ENCODE data around the gene TIGAR. TPM values are rescaled to one million over a fixed set of nuclear protein-coding genes. Genes with fewer than 3 reads are reported as not detected.

The TIGAR gene
- total and polyA plus RNA-seq, 4 donors = 0.56 to 3.3 (median 2.0) TPM

DNA sequence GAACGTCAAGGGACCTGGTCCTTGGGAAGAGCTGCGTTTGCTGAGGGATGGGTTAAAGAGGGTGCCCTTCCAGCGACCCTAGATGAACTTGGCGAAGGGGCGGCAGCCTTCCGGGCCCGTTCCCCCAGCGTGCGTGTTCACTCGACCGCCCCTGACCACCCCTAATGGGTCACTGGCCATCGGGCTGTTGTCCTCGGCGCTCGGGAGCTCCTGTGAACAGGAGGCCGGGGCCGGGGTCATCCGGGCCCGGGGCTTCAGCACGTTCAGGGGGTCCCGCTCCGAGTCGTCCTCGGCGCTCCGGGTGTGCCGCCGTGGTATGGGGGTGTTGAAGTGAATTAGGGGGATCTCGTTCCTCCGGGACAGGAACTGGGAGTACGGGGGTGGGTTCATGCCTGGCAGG lies 49.3 kb downstream of the TIGAR start (continued):
- no peak for TF ChIP-seq SP1 (IDR thresholded peaks at IDR 0.05)
- no peak for TF ChIP-seq GABPA (IDR thresholded peaks at IDR 0.05 in 1 of 2, conservative IDR thresholded peaks at IDR 0.05 in 1 of 2)

DNA sequence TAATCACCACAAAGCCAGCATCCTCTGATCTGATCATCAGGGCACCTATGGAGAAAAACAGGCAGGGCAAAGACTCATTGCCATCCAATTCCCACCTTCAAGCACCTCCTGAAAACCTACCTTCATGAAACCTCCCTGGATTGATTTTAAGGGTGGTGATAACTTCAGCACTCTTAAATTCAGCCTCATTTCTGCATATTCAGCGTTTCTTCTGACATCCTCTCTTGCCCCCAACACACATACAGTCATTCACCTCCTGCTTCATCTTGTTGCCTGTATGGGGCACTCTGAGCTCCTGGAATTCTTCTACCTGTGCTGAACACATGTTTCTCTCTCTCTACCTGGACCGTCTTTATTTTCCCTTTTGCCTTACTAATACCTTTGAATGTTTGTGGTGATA lies 51.6 kb downstream of the TIGAR start:
- WGBS = 88% methylated on average over 2 of the region's 2 CpGs
- no peak for DNase-seq (ENCODE audit: low spot score)
- Histone ChIP-seq H3K27ac (ENCODE audit: low read depth in 1 of 2, low read length in 2 of 2) (no peak overlapping the region), H3K36me3 (ENCODE audit: control insufficient read depth in 4 of 4, insufficient read depth in 3 of 4, low read depth in 1 of 4, low read length in 3 of 4) (no peaks in the 10 kb centered on the region), H3K9me3 (ENCODE audit: control insufficient read depth in 4 of 4, low read length in 3 of 4) (no peaks in the 10 kb centered on the region), H3K9ac (ENCODE audit: low read depth in 1 of 2, low read length in 2 of 2) (no peak overlapping the region), H3K27me3 (ENCODE audit: control insufficient read depth in 4 of 4, insufficient read depth in 4 of 4, low read length in 3 of 4) (peaks cover 0 to 12% (median 0%) of the 10 kb centered on the region in 4 donors), H3K4me1 (ENCODE audit: control insufficient read depth in 4 of 4, insufficient read depth in 4 of 4, low read length in 3 of 4) (no peaks in the 10 kb centered on the region), H3K4me3 (ENCODE audit: low read depth in 1 of 3, low read length in 3 of 3) (no peak overlapping the region)
- TF ChIP-seq FOXA1 (IDR thresholded peaks at IDR 0.05) = no peak
- no peak for TF ChIP-seq JUND (IDR thresholded peaks at IDR 0.05)
- TF ChIP-seq GABPA (IDR thresholded peaks at IDR 0.05 in 1 of 2, conservative IDR thresholded peaks at IDR 0.05 in 1 of 2) = no peak
- TF ChIP-seq YY1 (IDR thresholded peaks at IDR 0.05) = no peak
- TF ChIP-seq EGR1 (IDR thresholded peaks at IDR 0.05; ENCODE audit: low read depth in 2 of 2) = no peak
- TF ChIP-seq TAF1 (conservative IDR thresholded peaks at IDR 0.05) = no peak
- TF ChIP-seq, protein P1, sequence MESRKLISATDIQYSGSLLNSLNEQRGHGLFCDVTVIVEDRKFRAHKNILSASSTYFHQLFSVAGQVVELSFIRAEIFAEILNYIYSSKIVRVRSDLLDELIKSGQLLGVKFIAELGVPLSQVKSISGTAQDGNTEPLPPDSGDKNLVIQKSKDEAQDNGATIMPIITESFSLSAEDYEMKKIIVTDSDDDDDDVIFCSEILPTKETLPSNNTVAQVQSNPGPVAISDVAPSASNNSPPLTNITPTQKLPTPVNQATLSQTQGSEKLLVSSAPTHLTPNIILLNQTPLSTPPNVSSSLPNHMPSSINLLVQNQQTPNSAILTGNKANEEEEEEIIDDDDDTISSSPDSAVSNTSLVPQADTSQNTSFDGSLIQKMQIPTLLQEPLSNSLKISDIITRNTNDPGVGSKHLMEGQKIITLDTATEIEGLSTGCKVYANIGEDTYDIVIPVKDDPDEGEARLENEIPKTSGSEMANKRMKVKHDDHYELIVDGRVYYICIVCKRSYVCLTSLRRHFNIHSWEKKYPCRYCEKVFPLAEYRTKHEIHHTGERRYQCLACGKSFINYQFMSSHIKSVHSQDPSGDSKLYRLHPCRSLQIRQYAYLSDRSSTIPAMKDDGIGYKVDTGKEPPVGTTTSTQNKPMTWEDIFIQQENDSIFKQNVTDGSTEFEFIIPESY (IDR thresholded peaks at IDR 0.05) = no peak
- no peak for TF ChIP-seq RAD21 (IDR thresholded peaks at IDR 0.05)
- TF ChIP-seq MAX (IDR thresholded peaks at IDR 0.05) = no peak

GRCh38 chr12:4375449-4375848 lies 54.4 kb downstream of the TIGAR start:
- Histone ChIP-seq H3K27me3 (ENCODE audit: control insufficient read depth in 4 of 4, insufficient read depth in 4 of 4, low read length in 3 of 4) (peaks cover 0 to 16% (median under 1%) of the 10 kb centered on the region in 4 donors), H3K27ac (ENCODE audit: low read depth in 1 of 2, low read length in 2 of 2) (no peak overlapping the region), H3K9ac (ENCODE audit: low read depth in 1 of 2, low read length in 2 of 2) (no peak overlapping the region), H3K4me1 (ENCODE audit: control insufficient read depth in 4 of 4, insufficient read depth in 4 of 4, low read length in 3 of 4) (no peaks in the 10 kb centered on the region), H3K36me3 (ENCODE audit: control insufficient read depth in 4 of 4, insufficient read depth in 3 of 4, low read depth in 1 of 4, low read length in 3 of 4) (no peaks in the 10 kb centered on the region), H3K4me3 (ENCODE audit: low read depth in 1 of 3, low read length in 3 of 3) (no peak overlapping the region), H3K9me3 (ENCODE audit: control insufficient read depth in 4 of 4, low read length in 3 of 4) (no peaks in the 10 kb centered on the region)
- TF ChIP-seq HNF4A (conservative IDR thresholded peaks at IDR 0.05) = no peak
- TF ChIP-seq MAX (IDR thresholded peaks at IDR 0.05) = no peak
- TF ChIP-seq JUND (IDR thresholded peaks at IDR 0.05) = no peak
- TF ChIP-seq TAF1 (conservative IDR thresholded peaks at IDR 0.05) = no peak
- TF ChIP-seq RXRA (IDR thresholded peaks at IDR 0.05) = no peak
- TF ChIP-seq CTCF (IDR thresholded peaks at IDR 0.05; ENCODE audit: low read depth, low read length, missing input control) = no peak
- TF ChIP-seq YY1 (IDR thresholded peaks at IDR 0.05) = no peak
- no peak for TF ChIP-seq HNF4G (IDR thresholded peaks at IDR 0.05)
- TF ChIP-seq EGR1 (IDR thresholded peaks at IDR 0.05; ENCODE audit: low read depth in 2 of 2) = no peak
- no peak for TF ChIP-seq NR2F2 (IDR thresholded peaks at IDR 0.05)
- TF ChIP-seq GABPA (IDR thresholded peaks at IDR 0.05 in 1 of 2, conservative IDR thresholded peaks at IDR 0.05 in 1 of 2) = no peak
- TF ChIP-seq, protein P1 (IDR thresholded peaks at IDR 0.05) = no peak
- TF ChIP-seq FOXA2 (IDR thresholded peaks at IDR 0.05) = no peak
- TF ChIP-seq SP1 (IDR thresholded peaks at IDR 0.05) = no peak
- TF ChIP-seq REST (IDR thresholded peaks at IDR 0.05) = no peak
- WGBS = 52% methylated on average over 6 of the region's 6 CpGs
- no peak for DNase-seq (ENCODE audit: low spot score)
